ENCODE measurements around the gene SERPINB1.

SERPINB1 gene

GRCh38 chr6:2843138-2843740 is 1.6 kb upstream of the SERPINB1 start:
- Mint-ChIP-seq H3K9me3 (ENCODE audit: low read depth) (no peaks in the 10 kb centered on the region), H3K27ac (peak overlapping the region; percentile 35), H3K27me3 (no peaks in the 10 kb centered on the region), H3K36me3 (no peaks in the 10 kb centered on the region), H3K4me3 (no peak overlapping the region), H3K4me1 (ENCODE audit: low read depth) (peaks cover 63% of the 10 kb centered on the region)

DNA sequence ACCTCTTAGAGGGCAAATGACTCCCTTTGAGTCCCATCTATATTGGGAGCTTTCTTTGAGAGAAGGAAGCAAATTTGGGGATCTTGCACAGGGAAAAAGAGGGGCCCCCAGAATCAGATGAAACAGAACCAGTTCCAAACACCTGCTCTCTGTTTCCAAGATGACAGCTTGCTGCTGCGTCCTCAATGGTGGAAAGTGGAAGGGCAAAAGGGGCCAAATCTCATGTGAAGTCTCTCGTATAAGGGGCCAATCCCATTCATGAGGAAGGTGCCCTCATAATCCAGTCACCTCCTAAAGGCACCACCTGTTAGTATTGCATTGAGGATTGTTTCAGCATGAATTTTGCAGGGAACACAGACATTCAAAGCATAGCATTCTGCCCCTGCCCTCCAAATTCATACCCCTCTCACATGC is 483 bp upstream of the SERPINB1 start:
- Mint-ChIP-seq H3K27me3 (no peaks in the 10 kb centered on the region), H3K27ac (peak overlapping the region; percentile 86), H3K4me1 (ENCODE audit: low read depth) (peaks cover 60% of the 10 kb centered on the region), H3K9me3 (ENCODE audit: low read depth) (no peaks in the 10 kb centered on the region), H3K36me3 (no peaks in the 10 kb centered on the region), H3K4me3 (peak overlapping the region; percentile 81)

DNA sequence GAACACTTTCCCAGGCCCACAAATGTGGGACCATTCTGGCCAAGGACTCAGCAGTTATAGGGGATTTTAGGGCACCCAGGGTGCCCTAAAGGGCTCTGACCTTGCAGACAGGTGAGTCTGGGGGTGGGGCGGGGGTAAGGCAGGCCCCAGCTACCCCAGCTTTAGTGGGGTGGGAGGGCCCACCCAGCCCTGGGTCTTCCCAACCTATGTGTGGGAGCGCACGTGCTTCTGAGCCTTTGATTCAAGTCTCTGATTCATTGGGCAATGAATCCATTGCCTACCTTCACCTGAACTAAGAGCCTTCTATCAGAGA is 958 bp downstream of the SERPINB1 start:
- Mint-ChIP-seq H3K9me3 (ENCODE audit: low read depth) (no peaks in the 10 kb centered on the region), H3K36me3 (no peaks in the 10 kb centered on the region), H3K4me1 (ENCODE audit: low read depth) (peaks cover 51% of the 10 kb centered on the region), H3K27me3 (no peaks in the 10 kb centered on the region), H3K4me3 (peak overlapping the region; percentile 85), H3K27ac (peak overlapping the region; percentile 92)

- Mint-ChIP-seq H3K9me3 (ENCODE audit: low read depth) (no peaks in the 10 kb centered on the region), H3K4me1 (ENCODE audit: low read depth) (peaks cover 53% of the 10 kb centered on the region), H3K27ac (peak overlapping the region; percentile 64), H3K36me3 (peaks cover 1% of the 10 kb centered on the region), H3K27me3 (no peaks in the 10 kb centered on the region), H3K4me3 (peak overlapping the region; percentile 85)
These were observed 1.5 kb downstream of the SERPINB1 start for GRCh38 chr6:2839982-2840748.

- Mint-ChIP-seq H3K9me3 (ENCODE audit: low read depth) (no peaks in the 10 kb centered on the region), H3K27ac (peak overlapping the region; percentile 71), H3K36me3 (peaks cover 7% of the 10 kb centered on the region), H3K4me3 (peak overlapping the region; percentile 85), H3K4me1 (ENCODE audit: low read depth) (peaks cover 57% of the 10 kb centered on the region), H3K27me3 (no peaks in the 10 kb centered on the region)
These were observed 2.3 kb downstream of the SERPINB1 start for GRCh38 chr6:2839195-2839981.

- no peaks in the 10 kb centered on the region for H3K9me3 Mint-ChIP-seq (ENCODE audit: low read depth)
- H3K27ac Mint-ChIP-seq = no peak overlapping the region
- H3K4me1 Mint-ChIP-seq (ENCODE audit: low read depth) = peaks cover 49% of the 10 kb centered on the region
- H3K27me3 Mint-ChIP-seq = no peaks in the 10 kb centered on the region
- peaks cover 14% of the 10 kb centered on the region for H3K36me3 Mint-ChIP-seq
- H3K4me3 Mint-ChIP-seq = no peak overlapping the region
These were observed 3.4 kb downstream of the SERPINB1 start for GRCh38 chr6:2838251-2838650.

DNA sequence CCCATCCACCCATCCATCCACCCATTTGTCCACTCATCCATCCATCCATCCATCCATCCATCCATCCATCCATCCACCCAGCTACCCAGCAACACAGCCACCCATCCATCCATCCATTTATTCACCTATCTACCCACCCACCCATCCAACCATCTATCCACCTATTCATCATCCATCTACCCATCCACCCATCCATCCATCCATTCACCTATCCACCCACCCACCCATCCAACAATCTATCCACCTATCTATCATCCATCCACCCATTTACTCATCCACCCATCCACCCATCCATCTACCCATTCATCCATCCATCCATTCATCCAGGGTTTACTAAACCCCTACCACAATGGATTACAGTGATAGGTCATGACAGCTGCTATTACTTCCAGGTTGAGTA is 7.4 kb downstream of the SERPINB1 start:
- H3K36me3 Mint-ChIP-seq = peaks cover 14% of the 10 kb centered on the region
- H3K27me3 Mint-ChIP-seq = no peaks in the 10 kb centered on the region
- H3K4me1 Mint-ChIP-seq (ENCODE audit: low read depth) = peaks cover 18% of the 10 kb centered on the region
- H3K9me3 Mint-ChIP-seq (ENCODE audit: low read depth) = no peaks in the 10 kb centered on the region
- peak overlapping the region; percentile 28 for H3K27ac Mint-ChIP-seq
- H3K4me3 Mint-ChIP-seq = no peak overlapping the region

- H3K9me3 Mint-ChIP-seq (ENCODE audit: low read depth) = no peaks in the 10 kb centered on the region
- no peaks in the 10 kb centered on the region for H3K27me3 Mint-ChIP-seq
- peaks cover 7% of the 10 kb centered on the region for H3K4me1 Mint-ChIP-seq (ENCODE audit: low read depth)
- no peak overlapping the region for H3K4me3 Mint-ChIP-seq
- peaks cover 14% of the 10 kb centered on the region for H3K36me3 Mint-ChIP-seq
- no peak overlapping the region for H3K27ac Mint-ChIP-seq
These were observed 10.3 kb downstream of the SERPINB1 start for GRCh38 chr6:2831392-2831791.

GRCh38 chr6:2830183-2830582 is 11.5 kb downstream of the SERPINB1 start:
- peaks cover 4% of the 10 kb centered on the region for H3K4me1 Mint-ChIP-seq (ENCODE audit: low read depth)
- peaks cover 13% of the 10 kb centered on the region for H3K36me3 Mint-ChIP-seq
- H3K4me3 Mint-ChIP-seq = no peak overlapping the region
- no peaks in the 10 kb centered on the region for H3K27me3 Mint-ChIP-seq
- H3K27ac Mint-ChIP-seq = no peak overlapping the region
- H3K9me3 Mint-ChIP-seq (ENCODE audit: low read depth) = no peaks in the 10 kb centered on the region

DNA sequence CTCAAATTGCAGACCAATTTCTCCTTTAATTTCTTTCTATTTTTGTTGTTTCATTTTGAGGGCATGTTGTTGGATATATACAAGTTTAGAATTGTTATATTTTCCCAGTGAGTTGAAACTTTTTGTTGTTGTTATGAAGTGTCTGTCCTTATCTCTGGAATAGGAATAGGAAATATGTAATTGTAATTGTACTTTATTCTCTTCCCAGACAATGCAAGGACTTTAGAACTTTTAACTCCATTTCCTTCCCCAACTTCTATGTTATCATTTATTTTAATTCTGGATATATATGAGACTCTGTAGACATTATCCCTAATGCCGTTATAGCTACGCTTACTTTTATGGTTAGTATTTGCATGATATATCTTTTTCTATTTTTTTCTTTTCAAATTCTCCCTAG is 12.4 kb downstream of the SERPINB1 start:
- Mint-ChIP-seq H3K4me1 (ENCODE audit: low read depth) (no peaks in the 10 kb centered on the region), H3K9me3 (ENCODE audit: low read depth) (no peaks in the 10 kb centered on the region), H3K36me3 (peaks cover 5% of the 10 kb centered on the region)

DNA sequence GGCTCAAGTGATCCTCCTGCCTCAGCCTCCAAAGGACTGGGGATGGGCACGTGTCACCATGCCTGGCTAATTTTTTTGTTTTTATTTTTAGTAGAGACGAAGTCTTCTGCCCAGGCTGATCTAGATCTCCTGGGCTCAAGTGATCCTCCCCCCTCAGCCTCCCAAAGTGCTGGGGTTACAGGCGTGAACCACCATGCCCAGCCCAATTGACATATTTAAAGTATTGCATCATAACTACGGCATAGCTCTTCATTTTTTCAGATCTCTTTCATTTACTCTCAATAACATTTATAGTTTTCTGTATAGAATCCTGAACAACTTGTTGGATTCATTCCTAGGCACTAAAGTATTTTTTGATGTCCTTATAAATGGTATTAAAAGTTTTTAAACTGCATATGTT is 13.0 kb downstream of the SERPINB1 start:
- no peaks in the 10 kb centered on the region for H3K27me3 Mint-ChIP-seq
- no peak overlapping the region for H3K27ac Mint-ChIP-seq
- no peak overlapping the region for H3K4me3 Mint-ChIP-seq
- peaks cover 1% of the 10 kb centered on the region for H3K36me3 Mint-ChIP-seq
- H3K9me3 Mint-ChIP-seq (ENCODE audit: low read depth) = no peaks in the 10 kb centered on the region
- H3K4me1 Mint-ChIP-seq (ENCODE audit: low read depth) = no peaks in the 10 kb centered on the region

More for the DNA sequence above, 12.4 kb downstream of the SERPINB1 start:
- Mint-ChIP-seq H3K27me3 (no peaks in the 10 kb centered on the region), H3K4me3 (no peak overlapping the region), H3K27ac (no peak overlapping the region)

GRCh38 chr6:2827142-2827541 is 14.5 kb downstream of the SERPINB1 start:
- H3K4me3 Mint-ChIP-seq = no peak overlapping the region
- no peaks in the 10 kb centered on the region for H3K4me1 Mint-ChIP-seq (ENCODE audit: low read depth)
- H3K27ac Mint-ChIP-seq = no peak overlapping the region
- H3K36me3 Mint-ChIP-seq = no peaks in the 10 kb centered on the region
- H3K27me3 Mint-ChIP-seq = no peaks in the 10 kb centered on the region
- H3K9me3 Mint-ChIP-seq (ENCODE audit: low read depth) = no peaks in the 10 kb centered on the region

- Mint-ChIP-seq H3K27me3 (no peaks in the 10 kb centered on the region), H3K27ac (no peak overlapping the region), H3K9me3 (ENCODE audit: low read depth) (no peaks in the 10 kb centered on the region), H3K4me1 (ENCODE audit: low read depth) (no peaks in the 10 kb centered on the region), H3K36me3 (no peaks in the 10 kb centered on the region), H3K4me3 (no peak overlapping the region)
These were observed 15.5 kb downstream of the SERPINB1 start for GRCh38 chr6:2826131-2826530.

GRCh38 chr6:2823104-2823850 is 18.4 kb downstream of the SERPINB1 start:
- H3K36me3 Mint-ChIP-seq = no peaks in the 10 kb centered on the region
- no peaks in the 10 kb centered on the region for H3K27me3 Mint-ChIP-seq
- H3K27ac Mint-ChIP-seq = no peak overlapping the region
- H3K9me3 Mint-ChIP-seq (ENCODE audit: low read depth) = no peaks in the 10 kb centered on the region
- no peak overlapping the region for H3K4me3 Mint-ChIP-seq
- peaks cover 9% of the 10 kb centered on the region for H3K4me1 Mint-ChIP-seq (ENCODE audit: low read depth)

DNA sequence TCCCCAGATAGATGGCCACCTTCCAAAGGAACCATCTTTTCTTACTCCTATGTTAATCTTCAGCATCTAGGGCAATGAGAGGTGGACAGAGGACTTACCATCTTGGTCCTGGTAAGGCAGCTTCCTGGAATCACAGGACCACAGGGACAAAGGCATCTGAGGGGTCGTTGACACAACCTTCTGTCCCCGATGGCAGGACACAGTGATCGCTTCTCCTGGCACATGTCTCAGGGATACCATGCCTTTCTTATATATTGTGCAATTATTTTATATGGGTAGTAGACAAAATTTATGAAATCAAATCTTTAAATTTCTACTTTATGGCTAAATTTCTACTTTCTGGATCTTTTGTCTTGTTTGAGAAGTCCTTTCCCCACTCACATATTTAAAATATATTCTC is 20.1 kb downstream of the SERPINB1 start:
- H3K27me3 Mint-ChIP-seq = no peaks in the 10 kb centered on the region
- H3K4me1 Mint-ChIP-seq (ENCODE audit: low read depth) = peaks cover 24% of the 10 kb centered on the region
- H3K9me3 Mint-ChIP-seq (ENCODE audit: low read depth) = peaks cover 4% of the 10 kb centered on the region
- H3K4me3 Mint-ChIP-seq = no peak overlapping the region
- H3K36me3 Mint-ChIP-seq = no peaks in the 10 kb centered on the region
- no peak overlapping the region for H3K27ac Mint-ChIP-seq

Data from activated naive CD8-positive, alpha-beta T cell (primary cell).